NK-92 (cell line): ENCODE results near the gene RELN.
"Not testable (repeated sequence)": the region's sequence is repeated elsewhere in the genome, so short reads cannot be mapped to it uniquely, and the experiment has no call there.

Experiments
- DNase-seq: peaks from one replicate; lab custom pipeline; 2025; ENCODE audit not compliant: unreplicated experiment; lab: John Stamatoyannopoulos, UW

Gene RELN

DNA sequence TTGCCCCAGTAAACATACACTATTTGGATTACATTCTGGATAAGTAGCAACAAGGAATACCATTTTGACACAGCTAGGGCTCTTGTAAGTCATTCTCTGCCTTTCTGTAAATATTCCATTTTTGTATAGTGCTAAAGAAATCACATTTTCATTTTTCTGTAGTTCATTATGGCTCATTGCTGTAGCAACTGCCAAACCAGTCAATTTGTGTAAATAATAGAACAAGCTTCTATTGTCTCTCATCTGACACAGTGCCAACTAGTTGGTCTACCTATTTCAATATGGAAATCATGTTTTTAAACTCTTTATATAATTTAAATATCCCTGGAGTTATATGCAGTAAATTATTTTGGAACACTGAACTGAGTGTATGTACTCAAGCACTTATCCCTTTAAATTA lies 193.7 kb downstream of the RELN start:
- no peak for DNase-seq

DNA sequence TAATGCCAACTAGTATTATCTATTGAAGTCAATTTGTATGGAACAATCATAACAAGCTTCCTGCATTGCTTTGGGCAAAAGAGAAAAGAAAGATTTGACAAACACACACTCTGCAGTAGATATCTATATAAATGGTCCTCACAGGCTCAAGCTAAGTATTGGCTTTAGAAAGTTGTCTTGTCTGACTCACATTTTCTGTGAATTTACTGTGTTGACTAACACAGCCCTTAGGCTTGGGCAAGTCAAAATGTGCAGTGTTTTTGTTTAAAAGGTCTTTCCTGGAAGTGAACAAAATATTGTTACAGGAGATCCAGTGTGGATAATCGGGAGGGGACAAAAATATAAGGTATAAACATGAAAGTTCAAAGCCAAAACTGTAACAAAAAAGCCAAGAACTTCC lies 194.4 kb downstream of the RELN start:
- no peak for DNase-seq

GRCh38 chr7:103794424-103794823 lies 195.0 kb downstream of the RELN start:
- DNase-seq: no peak

- no peak for DNase-seq
Measured at GRCh38 chr7:103793614-103794013, 195.8 kb downstream of the RELN start.

DNA sequence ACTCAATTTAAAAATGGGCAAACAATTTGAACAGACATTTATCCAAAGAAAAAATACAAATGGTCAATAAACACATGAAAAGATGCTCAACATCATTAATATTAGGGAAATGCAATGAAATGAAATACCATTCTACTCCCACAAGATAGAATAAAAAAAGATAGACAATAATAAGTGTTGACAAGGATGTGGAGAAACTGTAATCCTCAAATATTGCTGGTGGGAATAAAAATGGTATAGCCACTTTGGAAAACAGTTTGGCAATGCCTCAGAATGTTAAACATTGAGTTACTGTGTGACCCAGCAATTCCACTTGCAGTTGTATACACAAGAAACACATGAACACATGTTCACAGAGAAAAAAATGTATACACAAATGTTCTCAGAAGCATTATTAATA lies 197.6 kb downstream of the RELN start:
- no peak for DNase-seq

- DNase-seq: not testable (repeated sequence)
Measured at GRCh38 chr7:103787041-103787440, 202.4 kb downstream of the RELN start.

- no peak for DNase-seq
Measured at GRCh38 chr7:103784646-103785286, 204.7 kb downstream of the RELN start.

GRCh38 chr7:103781409-103781808 lies 208.0 kb downstream of the RELN start:
- DNase-seq: no peak

GRCh38 chr7:103780561-103780960 lies 208.9 kb downstream of the RELN start:
- DNase-seq: not testable (repeated sequence)

DNA sequence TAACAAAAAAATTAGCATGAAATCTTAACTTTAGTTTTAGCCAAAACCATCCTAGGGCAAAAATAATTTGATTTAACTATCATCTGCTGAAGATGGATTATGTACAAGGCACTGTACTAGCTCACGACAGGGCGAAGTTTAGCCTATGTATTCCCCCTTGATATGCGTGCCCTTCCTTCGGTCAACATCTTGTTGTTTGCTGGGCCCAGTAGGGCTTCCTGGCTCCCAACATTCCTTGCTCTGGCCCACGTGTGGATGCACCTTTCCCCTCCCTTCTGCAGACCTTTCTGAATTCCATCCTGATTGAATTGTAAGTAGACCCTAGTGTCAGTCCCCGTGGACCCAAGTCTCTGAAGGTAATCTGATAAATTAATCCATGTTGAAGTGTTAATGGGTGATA lies 212.0 kb downstream of the RELN start:
- DNase-seq: no peak

DNA sequence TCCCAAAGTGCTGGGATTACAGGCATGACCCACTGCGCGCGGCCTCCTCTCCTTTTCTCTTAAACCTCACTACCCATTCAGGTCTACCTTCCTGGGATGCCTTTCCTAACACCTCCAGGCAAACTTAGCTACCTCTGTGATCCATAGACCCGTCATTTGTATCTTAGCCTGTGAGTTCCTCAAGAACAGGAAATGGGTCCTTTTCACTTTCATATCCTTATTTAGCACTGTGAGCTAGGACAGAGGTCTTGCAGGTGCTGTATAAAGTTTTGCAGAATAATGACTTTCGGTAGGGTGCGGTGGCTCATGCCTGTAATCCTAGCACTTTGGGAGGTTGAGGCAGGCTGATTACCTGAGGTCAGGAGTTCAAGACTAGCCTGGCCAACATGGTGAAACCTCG lies 215.7 kb downstream of the RELN start:
- DNase-seq: no peak

GRCh38 chr7:103772171-103772773 lies 217.2 kb downstream of the RELN start:
- DNase-seq: no peak

DNA sequence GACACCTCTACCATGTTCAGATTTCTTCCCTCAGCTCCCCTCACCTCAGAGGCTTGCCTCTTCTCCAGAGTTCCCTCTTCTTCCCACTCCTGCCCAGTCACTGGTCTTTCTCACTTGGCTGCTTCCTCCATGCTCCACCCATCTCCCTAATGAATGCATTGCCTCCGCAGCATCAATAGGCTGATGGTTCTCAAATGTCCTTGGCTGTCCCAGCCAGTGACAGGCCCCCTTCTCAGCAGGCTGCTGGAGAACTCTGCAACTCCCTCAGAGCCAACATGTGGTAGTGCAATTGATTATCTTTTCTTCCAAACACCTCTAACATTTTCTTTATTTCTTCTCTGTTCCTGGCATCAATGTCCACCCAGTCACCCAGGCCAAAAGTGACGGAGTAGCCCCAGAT lies 218.2 kb downstream of the RELN start:
- DNase-seq: no peak

DNA sequence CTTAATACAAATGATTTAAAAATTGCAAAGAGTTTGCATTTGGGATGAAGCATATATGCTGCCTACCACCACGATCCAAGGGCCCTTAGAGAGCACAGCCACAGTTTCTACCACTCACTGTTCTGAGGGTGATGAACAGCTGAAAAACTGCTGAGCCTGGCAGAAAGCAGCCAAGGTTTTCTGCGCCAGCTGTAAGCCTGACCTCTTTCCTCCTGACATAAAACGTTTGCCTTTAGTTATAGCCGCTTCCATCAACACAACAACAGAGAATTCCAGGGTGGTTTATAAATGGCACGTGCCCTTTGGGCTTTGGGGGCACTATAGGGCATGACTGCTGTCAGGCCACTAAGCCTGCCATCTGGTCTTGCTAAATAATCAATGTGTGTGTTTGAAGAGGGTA lies 222.8 kb downstream of the RELN start:
- no peak for DNase-seq

- no peak for DNase-seq
Measured at GRCh38 chr7:103765901-103766300, 223.6 kb downstream of the RELN start.

- no peak for DNase-seq
Measured at GRCh38 chr7:103764901-103765300, 224.6 kb downstream of the RELN start.

DNA sequence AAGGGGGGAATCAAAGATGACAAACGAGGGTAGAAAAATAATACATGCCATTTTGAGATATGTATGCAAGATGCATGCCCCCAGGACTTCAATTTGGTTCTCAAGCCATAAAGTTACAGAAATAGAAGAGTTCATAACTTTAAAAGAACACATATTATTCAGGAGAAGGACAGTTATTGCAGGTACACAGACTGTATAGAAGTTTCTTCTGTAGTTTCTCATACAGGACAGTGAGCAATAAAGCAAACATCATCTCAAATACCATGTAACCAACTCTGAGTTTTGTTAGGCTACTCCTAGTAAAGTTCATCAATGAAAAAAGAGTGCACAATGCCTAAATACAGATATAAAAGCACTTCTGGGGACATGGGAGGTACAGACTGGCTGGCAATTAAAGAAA lies 226.6 kb downstream of the RELN start:
- DNase-seq: no peak

- DNase-seq: no peak
Measured at GRCh38 chr7:103762065-103762760, 227.2 kb downstream of the RELN start.

GRCh38 chr7:103752995-103753394 lies 236.5 kb downstream of the RELN start:
- no peak for DNase-seq

DNA sequence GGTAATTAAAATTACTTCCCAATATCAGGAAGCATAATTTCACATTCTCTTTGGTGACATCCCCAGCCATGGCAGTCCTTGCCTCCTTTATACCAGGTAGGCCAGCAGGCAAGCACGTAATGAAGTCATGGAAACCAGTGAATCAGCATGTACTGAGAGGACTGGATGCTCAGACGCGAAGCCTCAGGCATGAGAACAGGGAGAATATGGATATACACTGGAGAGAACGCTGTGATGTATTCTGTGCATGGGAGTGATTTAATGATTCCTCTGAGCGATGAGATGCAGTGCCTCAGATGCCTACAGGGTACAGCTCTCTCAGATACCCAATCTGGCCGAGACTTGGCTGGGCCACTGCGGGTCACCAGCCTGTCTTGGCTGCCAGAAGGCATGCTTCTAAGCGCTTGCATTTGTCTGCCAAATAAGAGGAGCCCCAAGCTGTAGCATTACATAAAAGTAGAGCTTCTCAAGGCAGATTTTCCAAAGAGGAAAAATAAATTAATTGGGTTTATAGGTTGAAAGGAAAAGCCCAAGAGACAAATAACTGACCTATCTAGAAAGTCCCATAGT lies 238.1 kb downstream of the RELN start:
- DNase-seq: no peak

DNA sequence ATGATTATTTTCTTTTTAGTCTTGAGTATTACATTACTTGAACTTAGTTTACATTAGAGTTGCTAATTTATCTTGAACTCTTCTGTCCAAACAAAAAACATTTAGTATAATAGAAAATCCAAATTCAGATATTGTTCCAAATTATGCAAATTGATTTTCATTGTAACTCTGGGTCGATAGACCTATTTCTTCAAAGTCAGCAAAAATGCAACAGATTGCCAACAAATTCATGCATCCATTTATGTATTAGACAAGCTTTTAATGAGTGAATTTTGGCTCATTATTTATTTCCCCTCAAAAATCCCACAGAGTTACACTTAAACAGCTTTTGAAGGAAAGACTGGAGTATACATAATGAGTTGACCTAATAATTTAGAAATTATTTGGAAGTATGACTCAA lies 240.8 kb downstream of the RELN start:
- DNase-seq: no peak

- DNase-seq: no peak
Measured at GRCh38 chr7:103735377-103735776, 254.1 kb downstream of the RELN start.
